Superior temporal gyrus (tissue), 1 donor: ENCODE measurements around the gene COBLL1.
A peak's percentile ranks its signal among the peaks of the same experiment; 100 is the strongest.

Experiments used
- DNase-seq: peaks from one replicate; pipeline ENCODE4 v3.0.0-alpha.2; 2016; ENCODE audit errors: extremely low spot score

Gene COBLL1

DNA sequence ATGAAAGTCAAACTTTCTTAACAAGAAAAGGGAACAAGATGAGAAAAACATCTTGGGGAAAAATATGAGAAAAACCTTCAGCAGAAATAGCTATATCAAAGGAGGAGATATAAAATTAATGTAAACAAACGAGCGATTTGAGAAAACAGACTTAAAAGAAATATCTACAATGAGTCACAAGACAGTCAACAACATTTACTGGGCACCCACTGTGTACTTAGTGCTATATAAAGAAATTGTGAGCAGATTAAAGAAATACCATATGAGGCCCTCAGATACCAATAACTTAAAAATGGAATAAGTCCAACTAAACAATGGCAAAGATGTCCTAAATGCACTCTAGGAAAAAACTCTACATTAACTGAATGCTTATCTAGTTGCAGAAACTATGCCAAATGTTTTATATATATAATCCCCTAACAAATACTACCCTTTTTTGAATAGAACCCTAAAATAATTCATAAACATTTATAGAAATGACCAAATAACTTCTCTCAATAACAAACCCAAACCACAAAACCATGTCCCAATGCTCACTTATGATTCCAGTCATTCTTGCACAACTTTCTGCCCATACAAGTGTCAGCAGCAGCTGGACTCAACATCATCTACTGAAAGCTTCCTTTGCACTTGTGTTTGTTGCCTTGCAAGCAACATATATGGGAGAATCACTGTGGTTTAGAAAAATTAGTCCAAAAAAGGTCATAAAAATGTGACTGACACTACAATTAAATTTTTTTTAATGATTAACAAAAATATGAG lies 83.5 kb downstream of the COBLL1 start:
- DNase-seq: no peak

DNA sequence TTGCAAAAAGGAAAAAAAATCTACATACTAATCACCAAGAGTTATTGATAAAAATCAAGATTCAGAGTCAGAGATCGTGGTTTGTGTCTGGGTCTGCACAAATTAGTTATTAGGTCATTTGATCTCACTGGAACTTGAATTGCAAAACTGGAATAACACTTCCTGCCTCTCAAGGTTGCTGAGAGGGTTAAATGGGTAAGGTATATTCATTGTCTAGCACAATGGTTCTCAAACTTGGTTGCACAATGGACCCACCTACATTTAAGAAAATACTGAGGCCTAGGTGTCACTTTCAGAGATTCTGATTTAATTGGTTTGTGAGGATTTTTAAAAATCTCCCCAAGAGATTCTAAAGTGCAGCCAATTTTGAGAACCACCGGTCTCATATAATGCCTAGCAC lies 84.8 kb downstream of the COBLL1 start:
- no peak for DNase-seq

DNA sequence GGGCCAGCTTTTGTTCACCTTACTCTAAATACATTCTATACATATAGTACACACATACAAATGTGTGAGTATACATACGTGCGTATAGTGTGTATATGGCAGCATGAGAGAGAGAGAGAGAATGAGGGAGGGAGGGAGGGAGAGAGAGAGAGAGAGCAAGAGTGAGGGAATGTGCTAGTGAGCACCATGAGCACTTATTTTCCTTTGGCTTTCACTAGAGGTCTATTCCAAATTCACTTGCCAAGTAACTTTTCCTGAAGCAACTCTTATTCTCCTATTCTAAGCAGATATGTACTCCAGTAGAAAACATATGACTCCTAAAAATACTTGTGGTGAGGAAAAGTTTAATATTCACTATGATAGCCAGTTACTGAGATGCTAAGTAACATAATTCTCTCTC lies 85.7 kb downstream of the COBLL1 start:
- no peak for DNase-seq

DNA sequence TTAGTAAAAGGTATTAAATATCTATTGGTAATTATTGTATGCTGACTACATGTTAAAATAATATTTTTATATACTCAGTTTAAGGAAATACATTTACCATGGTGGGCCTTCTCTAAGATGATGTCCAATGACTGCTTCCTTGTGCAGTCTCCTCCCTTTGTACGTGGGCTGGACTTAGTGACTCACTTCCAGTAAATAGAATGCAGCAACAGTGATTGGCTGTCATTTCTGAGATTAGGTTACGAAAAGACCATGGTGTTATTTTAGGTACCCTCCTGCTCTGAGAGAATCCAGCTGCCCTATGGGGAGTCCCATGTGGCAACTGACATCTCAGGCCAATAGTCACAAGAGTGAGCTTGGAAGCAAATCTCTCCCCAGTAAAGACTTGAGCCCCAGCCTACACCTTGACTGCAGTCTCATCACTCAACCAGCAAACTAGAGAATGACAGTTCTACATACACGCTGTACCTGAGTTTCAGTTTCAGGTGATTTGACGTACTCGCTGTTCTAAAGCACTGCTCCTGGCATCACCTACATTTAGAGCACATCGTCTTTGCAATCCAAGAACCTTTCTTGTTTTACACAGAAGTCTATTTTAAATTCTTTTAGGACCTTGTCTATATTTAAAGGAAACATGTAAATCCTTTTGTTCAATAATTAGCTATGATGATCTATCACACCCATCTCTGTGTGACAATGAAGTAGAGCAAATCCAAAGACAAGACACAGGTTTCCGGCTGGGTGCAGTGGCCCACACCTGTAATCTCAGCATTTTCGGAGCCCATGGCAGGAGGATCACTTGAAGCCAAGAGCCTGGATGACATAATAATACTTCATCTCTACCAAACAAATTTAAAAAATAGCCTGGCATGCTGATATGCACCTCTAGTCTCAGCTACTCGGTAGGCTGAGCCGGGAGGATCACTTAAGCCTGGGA lies 87.2 kb downstream of the COBLL1 start:
- no peak for DNase-seq

DNA sequence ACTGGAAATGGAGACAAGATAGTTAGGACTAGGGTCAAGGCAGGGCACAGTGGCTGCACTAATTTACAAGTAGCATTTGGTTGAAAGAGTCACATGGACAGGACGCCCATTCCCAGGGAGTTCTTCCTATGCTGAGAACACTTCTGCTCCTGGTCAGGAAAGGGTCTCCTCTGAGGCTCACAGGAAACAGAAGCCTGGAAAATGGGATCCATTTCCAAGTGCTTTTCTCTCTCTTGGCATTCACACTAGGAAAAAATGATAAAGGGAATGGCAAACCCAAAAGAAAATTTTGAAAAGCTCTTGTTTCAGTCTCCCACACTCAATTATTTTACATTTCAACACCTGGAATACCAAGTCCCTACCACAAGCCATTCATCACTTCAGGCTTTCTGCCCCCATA lies 88.7 kb downstream of the COBLL1 start:
- no peak for DNase-seq

DNA sequence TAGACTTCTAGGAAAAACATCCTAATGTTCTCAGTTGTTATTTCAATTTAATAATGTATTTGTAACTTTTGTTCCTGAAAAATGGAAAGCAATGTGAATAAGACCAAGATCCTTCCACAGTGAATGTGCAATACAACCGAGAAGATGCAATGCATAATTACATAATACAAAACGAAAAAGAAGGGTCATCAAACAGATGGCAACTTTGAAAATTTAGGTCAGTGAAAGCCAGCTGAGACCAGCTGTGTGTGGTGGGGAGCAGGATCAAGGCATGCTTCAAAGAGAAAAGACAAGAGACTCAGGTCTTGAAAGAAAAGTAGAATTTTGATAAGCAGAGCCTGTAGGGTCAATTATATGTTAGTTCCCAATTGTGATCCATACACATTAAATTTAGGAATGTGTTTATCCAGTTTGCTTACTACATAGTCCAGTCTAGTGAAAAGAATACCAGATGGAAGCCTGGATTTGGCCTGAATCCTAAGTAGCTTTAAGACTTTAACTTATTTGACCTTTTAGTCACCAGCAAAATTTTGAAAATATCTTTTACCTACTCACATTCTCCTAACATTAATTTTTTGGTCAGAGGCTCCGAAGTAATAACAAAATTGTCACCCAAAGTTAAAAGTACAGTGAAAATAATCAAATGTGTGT lies 93.7 kb downstream of the COBLL1 start:
- DNase-seq: no peak

DNA sequence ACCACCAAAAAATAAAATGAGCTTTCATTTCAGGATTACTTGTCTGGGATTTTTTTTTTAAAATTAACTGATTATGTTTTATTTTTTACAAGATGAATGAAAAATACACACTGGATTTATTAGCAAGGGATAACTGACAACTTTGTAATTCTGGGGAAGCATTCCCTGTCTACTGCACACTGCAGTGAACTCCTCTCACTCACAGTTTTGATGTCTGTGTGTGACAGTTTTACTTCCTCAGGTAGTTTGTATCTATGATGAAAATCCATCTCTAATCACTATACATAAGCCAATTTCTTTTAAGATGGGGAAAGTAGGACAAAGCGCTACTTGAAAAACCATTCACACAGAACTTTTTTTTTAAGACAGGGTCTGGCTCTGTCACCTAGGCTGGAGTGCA lies 94.5 kb downstream of the COBLL1 start:
- DNase-seq: no peak

DNA sequence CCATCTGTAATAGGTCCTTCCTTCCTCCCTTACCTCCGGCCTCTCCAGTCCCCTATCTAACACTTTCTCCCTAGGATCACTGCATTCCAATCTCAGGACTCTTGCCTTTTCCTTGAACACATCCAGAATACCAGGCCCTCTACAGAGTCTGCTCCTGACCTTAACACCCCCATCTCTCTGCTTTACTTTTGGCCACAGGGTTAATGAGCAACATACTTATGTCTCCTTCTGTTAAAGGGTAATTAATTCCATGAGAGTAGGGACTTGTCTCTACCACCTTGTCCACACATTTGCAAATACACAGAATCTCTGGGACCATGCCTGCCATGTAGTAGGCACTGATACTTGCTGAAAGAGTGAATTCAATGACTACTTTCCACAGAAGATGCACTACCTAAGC lies 94.9 kb downstream of the COBLL1 start:
- no peak for DNase-seq

DNA sequence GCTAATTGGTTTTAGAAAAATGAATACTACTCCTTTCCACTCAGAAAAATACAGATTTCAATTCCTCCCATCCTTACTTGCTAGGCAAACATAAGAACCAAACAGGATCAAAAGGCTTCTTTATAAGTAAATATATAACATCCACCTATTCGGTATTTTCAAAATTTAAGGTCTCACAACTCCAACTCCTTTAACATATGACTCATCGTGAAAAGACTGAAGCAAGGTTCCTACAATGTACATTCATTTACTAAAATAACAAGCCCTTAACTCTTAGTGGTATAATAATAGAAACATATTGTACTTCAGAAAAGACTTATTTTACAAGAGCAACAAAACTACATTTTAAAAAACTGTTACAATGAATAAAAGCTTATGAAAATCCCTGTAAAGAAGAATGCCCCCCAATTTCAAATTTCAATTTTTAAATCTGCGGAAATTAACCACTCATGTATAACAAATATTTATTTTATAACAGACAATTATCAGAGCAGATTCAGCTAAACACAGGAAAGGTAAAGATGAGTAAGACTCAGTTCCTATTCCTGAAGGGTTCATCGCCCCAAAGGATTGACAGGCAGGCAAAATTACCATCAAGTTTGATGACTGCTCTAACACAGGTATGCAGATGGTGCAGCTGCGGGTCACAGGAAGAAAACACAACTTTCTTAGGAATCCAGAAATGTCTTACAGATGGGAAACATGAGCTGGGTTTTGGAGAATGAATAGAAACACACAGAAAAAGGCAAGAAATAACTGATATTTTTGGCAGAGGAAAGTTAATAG lies 96.4 kb downstream of the COBLL1 start:
- DNase-seq: no peak

DNA sequence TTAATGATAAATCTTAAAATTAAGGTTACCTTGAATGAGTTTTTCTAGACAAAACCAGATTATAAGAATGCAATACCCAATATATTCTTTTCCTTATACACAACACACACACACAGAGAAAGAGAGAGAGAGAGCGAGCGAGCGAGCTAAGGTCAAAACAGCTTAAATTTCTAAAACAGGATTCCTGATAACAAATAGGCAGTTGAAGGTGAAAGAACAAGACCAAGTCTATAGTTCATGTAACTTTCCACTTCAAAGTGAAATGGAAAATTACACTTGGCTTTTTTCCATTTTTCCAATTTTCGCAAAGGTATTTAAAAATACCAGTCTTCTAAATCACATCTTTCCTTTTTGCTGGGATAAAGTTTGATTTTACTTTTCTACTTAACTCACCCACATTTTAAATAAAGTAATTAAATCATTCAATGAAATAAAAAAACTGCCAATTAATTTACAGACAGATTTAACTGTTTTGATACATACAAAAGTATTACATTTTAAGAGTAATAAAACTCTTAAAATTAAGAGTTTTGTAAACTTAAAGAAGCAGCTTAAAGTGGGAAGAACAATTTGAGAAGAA lies 98.8 kb downstream of the COBLL1 start:
- no peak for DNase-seq

DNA sequence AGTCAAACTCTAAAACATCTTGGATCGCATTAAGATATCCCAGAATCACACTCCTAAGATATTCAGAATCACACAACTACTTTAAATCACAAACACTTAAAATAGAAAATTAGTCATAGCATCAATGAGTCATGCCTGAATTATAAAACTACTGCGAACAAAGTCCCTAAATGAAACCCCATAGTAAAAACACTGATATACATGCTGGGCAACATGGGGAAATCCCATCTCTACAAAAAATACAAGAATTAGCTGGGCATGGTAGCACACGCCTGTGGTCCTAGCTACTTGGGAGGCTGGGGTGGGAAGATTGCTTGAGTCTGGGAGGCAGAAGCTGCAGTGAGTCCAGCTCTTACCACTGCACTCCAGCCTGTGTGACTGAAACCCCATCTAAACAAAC lies 101.7 kb downstream of the COBLL1 start:
- peak; percentile 31 for DNase-seq

DNA sequence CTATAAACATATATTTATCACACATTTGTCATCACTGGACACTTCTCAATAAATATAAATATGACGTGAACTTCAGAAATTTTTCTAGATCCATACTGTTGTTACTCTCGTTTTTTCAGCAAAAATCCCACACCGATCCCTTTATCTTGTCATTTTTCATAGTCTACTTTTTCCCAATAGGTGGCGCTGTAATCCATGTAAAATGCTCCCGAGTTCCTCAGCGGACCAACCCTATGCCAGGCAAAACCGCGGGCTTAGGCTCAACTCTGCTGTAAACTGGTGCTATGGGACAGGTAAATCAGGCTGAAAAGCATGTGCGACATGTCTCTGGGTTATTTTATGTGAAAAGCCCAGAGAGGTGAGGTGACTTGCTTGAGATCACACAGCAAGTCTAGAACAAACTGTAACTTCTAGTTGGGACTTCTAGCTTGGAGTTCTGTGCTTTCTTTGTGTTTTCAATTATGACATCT lies 104.0 kb downstream of the COBLL1 start:
- DNase-seq: peak; percentile 85

DNA sequence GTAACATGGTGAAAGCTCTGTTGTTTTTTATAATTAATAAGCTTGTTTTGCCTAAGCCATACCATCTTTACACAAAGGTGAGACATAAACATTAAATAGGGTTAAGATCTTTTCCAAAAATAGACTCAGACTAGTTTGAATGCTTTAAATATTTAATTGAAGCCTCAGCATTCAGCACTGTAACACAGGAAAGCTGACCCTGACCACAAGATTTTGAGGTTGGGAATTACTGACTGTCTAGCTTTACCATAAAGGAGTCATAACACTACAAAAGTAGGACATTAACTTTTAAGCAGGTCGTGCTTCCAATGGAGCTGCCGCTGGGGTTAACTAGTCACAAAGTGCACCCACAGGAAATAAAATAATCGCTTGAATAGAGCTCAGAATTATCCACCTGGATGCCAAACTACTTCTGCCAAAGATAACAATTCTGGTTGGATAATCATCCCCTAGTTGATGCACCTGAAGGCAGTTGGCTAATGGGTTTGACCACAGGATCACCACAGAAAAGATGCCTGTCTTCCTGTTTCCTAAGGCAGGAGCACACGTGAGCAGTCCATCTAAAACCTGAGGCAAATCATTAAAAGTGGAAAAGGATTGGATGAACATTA lies 106.2 kb downstream of the COBLL1 start:
- no peak for DNase-seq

DNA sequence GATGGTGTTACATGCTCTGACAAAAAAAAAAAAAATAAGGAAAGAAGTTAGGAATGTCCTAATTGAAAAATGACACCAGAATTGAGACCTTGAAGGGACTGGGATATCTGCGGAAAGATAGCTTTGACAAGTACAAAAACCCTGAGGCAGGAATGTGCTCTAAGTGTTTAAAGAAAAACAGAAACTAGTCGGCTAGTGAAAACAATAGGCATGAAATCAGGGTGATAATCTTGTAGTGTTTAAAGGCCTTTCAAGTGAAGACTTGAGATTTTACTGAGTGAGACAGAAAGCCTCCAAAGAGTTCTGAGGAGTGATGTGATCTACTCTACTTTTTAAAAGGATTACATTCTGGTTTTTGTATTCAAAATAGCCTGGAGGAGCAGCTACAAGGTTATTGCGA lies 107.4 kb downstream of the COBLL1 start:
- no peak for DNase-seq

DNA sequence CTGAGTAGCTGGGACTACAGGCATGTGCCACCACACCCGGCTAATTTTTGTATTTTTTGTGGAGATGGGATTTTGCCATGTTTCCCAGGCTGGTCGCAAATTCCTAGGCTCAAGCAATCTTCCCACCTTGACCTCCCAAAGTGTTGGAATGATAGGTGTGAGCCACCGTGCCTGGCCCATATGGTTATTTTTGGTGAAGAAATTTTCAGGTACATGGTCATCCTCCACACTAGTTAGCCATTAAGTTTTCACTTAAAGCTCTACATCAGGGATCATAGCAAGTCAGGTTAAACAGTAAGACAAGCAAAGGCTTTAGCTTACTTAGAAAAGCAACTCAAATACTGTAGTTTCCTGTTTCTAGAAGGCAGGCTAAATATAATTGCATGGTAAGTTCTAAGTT lies 116.1 kb downstream of the COBLL1 start:
- no peak for DNase-seq

DNA sequence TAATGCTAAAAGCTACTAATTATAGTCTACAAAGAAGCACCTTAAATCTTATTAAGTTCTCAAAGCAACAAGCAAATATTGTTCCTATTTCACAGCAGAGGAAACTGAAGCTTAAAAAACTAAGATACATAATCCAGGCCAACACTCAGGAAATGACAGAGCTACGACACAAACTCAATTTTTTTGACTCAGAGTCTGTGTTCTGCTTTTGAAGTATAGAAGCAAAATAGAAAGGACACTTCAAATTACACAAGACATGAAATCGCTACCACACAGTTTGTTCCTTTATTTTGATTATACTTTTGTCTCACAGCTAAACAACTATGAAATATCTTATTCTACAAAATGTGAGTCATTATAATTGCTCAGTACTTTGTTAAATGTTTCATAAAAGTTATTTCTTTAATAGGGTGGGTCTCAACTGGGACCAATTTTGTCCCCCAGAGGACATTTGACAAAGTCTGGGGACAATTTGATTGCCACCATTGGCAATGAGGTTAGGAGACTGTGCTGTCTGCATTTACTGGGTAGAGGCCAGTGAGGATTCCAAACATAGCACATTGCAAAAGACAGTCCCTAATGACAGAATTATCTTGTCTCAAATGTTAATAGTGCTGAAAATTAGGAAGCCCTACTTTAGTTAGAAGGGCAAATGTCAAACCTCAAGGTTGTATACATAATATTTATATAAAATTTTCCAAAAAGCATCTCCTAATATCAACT lies 118.8 kb downstream of the COBLL1 start:
- DNase-seq: no peak

DNA sequence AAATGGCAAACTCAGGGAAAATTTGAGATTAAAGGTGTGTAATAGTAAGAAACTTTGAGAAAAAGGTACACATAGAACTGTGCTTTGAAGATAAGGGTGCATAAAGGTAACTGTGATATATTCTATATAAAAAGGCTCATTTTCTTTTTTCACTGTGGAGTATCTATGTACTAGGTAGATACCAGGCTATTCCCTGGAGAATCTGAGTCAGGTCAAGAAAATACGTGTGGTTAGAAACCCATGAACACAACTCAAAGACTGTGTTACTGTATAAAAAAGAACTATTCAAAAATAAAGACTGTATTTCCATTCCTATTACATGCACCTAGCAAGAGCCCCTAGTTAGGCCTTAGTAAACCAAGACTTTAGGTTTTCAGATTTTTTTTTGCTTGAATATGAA lies 120.2 kb downstream of the COBLL1 start:
- DNase-seq: no peak

DNA sequence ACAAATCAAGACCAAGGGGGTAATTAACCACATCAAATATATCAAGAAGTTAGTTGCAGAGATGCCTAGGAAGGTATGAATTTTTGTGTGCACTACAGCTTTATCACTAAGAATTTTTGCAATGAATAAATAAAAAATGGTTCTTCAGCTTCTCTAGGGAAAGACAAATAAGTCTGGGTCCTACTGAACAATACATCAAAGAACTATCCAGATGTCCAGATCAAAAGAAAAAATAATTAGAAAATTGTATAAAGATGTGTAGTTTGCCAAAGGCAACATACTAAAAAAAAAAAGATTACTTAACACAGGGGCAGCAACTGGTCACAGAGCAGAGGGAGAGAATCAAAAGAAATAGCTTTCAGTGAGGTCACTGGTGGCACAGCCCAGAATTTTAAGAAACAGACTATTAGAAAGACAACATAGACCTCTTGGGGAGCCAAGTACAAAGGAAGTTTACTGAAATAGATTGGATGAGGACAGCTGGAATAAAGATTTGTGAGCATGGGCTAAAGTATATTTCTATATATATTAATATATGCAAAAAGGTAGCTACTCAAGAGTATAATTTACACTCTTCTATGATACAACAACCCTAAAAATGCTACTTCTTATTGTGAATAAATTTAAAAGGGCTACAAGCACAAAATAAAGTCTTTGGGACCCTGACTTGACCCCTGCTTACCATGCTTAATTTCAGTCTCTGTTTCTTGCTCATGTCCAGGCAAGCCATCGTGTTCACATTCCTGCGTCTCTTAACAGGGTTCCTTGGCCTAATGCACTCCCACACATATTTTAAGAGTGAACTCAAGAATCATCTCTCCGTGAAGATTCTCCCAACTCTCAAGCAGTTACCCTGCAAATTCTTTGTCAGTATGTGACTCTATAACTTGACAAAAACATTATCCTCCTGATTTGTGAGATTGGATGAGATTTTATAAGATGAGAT lies 121.4 kb downstream of the COBLL1 start:
- no peak for DNase-seq
